GM12873 (cell line): ENCODE measurements around the gene EID3.

ENCODE experiments used
- CTCF ChIP-seq: IDR thresholded peaks from 2 replicates; pipeline ENCODE4 v1.5.1; 2012; ENCODE audit warnings: low read depth, mild to moderate bottlenecking, moderate library complexity, low read length, control low read depth; ENCODE audit not compliant: insufficient read depth; ENCODE audit errors: missing control alignments

EID3 gene

GRCh38 chr12:104328790-104329189 is 25.3 kb downstream of the EID3 start:
- no peak for TF ChIP-seq CTCF

DNA sequence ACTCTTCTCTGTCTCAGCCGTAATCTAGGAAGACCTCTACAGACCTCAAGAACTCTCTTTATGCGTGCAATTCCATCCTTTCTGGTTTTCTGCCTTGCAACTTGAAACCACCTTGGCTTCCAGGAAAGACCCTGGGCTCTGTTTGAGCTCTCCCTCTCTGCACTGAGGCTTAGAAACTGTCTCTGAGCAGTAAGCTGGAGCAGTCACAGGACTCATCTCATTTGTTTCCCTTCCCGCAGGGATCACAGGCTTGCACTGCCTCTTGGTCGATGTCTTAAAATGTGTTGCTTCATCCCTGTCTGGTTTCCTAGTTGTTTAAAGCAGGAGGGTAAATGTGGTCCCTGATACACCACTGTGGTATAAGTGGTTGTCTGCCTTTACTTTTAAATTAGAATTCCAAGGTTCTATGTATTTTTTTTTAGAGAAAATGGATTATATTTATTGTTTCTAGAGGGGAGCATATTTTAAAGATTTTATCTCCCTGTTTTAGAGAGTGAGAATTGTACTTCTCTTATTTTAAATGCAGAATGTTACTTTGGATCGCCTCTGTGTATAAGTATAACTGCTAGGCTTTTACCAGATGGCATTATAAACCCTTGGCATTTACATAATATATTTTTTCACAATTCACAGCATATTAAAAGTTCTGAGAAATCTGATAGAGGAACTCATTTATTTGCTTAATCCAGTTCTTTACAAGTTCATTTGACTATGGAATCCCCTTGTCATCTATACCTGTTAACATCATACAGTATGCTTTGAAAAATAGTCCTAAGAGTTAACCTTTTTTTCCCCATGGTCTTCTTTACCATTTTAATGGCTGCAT is 26.4 kb downstream of the EID3 start:
- no peak for TF ChIP-seq CTCF

- TF ChIP-seq CTCF = no peak
Measured at GRCh38 chr12:104331376-104331775, 27.8 kb downstream of the EID3 start.

DNA sequence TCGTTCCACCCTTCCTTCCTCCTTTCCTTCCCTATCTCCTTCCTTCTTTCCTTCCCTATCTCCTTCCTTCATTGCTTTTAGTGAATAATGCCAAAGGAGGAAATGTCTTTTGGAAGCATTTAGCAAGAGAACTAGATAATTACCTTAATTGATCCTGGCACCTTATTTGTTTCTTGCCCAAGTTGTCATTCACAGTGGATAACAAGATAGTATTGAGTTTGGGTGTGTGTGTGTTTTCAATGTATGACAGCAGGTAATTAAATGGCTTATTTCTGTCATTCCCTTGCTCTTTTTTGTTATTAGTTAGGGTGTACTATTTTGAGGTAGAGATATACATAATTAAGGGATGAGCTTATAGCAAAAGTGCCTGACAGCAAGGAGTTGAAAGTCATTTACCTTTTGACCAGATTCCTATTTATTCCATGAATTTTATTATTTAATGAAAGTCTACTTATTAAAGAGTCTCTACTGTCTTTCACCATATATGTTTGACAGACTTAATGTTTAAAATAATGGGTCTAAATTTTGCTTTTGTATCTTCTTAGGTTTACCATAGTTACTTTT is 30.2 kb downstream of the EID3 start:
- TF ChIP-seq CTCF = no peak

GRCh38 chr12:104334581-104334980 is 31.0 kb downstream of the EID3 start:
- no peak for TF ChIP-seq CTCF

- no peak for TF ChIP-seq CTCF
Measured at GRCh38 chr12:104336115-104336514, 32.6 kb downstream of the EID3 start.

DNA sequence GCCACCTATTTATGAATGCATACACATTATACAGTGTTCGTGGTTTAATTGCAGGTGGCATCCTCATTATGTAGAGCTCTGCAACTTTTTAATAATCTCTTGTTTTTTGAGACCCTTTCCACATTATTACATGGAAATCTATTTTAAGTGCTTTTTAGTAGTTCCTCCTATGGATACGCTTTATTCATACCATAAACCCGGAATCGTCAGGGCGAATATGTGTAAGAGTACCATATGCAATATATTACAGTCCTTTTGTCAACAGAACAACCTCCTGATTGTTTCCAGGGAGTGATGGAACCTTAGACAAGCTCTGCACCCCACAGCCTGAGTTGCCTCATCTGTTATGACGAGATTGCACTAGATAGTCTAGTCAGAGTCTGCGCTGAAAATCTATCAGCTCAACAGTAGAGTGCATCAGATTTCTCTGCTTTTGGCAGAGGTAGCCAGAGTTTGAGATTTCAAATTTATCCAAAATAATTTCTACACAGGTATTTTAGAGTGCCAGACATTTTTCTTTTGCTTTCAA is 33.6 kb downstream of the EID3 start:
- no peak for TF ChIP-seq CTCF
